HL-60 (cell line): ENCODE measurements around the gene CELSR2.

Source experiments
- POLR2AphosphoS5 ChIP-seq: IDR thresholded peaks from 2 replicates; pipeline ENCODE4 v1.6.1; 2012; ENCODE audit warnings: low read depth
- REST ChIP-seq: IDR thresholded peaks from 2 replicates; pipeline ENCODE4 v1.6.1; 2012; ENCODE audit warnings: low read depth; ENCODE audit not compliant: insufficient replicate concordance
- TF ChIP-seq, protein P1 (sequence below): IDR thresholded peaks from one replicate; pipeline ENCODE4 v1.5.1; 2011; ENCODE audit warnings: low read length, control low read depth, inconsistent platforms; ENCODE audit not compliant: insufficient read depth

DNA sequence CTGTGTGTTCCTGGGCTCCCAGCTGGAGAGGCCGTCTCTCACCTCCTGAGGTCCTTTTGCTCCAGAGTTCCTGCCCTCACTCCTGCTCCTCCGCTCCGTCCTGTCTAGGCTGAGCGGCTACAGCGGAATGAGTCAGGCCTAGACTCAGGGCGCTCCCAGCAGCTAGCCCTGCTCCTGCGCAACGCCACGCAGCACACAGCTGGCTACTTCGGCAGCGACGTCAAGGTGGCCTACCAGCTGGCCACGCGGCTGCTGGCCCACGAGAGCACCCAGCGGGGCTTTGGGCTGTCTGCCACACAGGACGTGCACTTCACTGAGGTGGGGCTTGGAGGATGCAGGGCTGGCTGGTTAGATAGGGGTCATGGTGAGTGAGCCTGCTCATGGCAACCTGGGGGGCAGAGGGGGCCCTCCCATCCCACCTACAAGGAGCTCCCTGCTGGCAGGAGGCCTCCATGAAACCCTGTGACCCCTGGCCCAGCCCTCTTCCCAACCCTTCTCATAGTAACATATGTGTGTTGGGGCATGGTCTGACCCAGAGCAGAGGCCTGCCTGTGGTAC is 18.5 kb downstream of the CELSR2 start:
- TF ChIP-seq, protein P1, sequence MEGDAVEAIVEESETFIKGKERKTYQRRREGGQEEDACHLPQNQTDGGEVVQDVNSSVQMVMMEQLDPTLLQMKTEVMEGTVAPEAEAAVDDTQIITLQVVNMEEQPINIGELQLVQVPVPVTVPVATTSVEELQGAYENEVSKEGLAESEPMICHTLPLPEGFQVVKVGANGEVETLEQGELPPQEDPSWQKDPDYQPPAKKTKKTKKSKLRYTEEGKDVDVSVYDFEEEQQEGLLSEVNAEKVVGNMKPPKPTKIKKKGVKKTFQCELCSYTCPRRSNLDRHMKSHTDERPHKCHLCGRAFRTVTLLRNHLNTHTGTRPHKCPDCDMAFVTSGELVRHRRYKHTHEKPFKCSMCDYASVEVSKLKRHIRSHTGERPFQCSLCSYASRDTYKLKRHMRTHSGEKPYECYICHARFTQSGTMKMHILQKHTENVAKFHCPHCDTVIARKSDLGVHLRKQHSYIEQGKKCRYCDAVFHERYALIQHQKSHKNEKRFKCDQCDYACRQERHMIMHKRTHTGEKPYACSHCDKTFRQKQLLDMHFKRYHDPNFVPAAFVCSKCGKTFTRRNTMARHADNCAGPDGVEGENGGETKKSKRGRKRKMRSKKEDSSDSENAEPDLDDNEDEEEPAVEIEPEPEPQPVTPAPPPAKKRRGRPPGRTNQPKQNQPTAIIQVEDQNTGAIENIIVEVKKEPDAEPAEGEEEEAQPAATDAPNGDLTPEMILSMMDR = no peak
- no peak for TF ChIP-seq POLR2AphosphoS5
- no peak for TF ChIP-seq REST
